Ascending aorta (tissue), 2 donors: ENCODE measurements around the gene ARL8B. TPM values are rescaled to one million over a fixed set of nuclear protein-coding genes. Genes with fewer than 3 reads are reported as not detected.

Source experiments
- DNase-seq, 2 donors: peaks; one replicate each; pipeline ENCODE4 v3.0.0-alpha.2; 2019; ENCODE audit warnings: low spot score in 2 of 2
- H3K27ac ChIP-seq, 2 donors: fragments of 200-600 bp; sonication (generic); one replicate each; pipeline ENCODE4 v1.5.1; 2016 to 2017; ENCODE audit warnings: mild to moderate bottlenecking in 1 of 2
- H3K27me3 ChIP-seq: fragments of 200-600 bp; sonication (generic); one replicate; pipeline ENCODE4 v1.5.1; 2017
- H3K36me3 ChIP-seq, 2 donors: fragments of 200-600 bp; sonication (generic); one replicate each; pipeline ENCODE4 v1.5.1; 2016
- H3K4me1 ChIP-seq, 2 donors: fragments of 200-600 bp; sonication (generic); one replicate each; pipeline ENCODE4 v1.5.1; 2016 to 2017; ENCODE audit warnings: mild to moderate bottlenecking in 1 of 2
- H3K4me3 ChIP-seq, 2 donors: fragments of 200-600 bp; sonication (generic); one replicate each; pipeline ENCODE4 v1.5.1; 2016 to 2017; ENCODE audit warnings: mild to moderate bottlenecking in 1 of 2
- H3K9me3 ChIP-seq, 2 donors: fragments of 200-600 bp; sonication (generic); one replicate each; pipeline ENCODE4 v1.5.1; 2016
- intact Hi-C: fragments of 100-400 bp; cut with DNase I; formaldehyde crosslinking; loops from one replicate; pipeline ENCODE4 v1.15.1; 2023
- total RNA-seq: library from RNA; depleted of rRNA; stranded (reverse); fragments of >200 nt; gene quantifications from one replicate; pipeline ENCODE4 v1.1.0, GENCODE V29; 2016
- TF ChIP-seq, protein P1 (sequence below), 3 experiments: fragments of 200-600 bp in 2 of 3; fragments of 450-650 bp in 1 of 3; sonication (generic) in 2 of 3; IDR thresholded peaks; one replicate each; pipeline ENCODE4 v1.5.1; 2016 to 2019; ENCODE audit warnings: antibody characterized with exemption in 3 of 3, mild to moderate bottlenecking in 1 of 3, moderate library complexity in 1 of 3

Gene ARL8B
- total RNA-seq, 1 donor from 2014 or later = 6.4 TPM

DNA sequence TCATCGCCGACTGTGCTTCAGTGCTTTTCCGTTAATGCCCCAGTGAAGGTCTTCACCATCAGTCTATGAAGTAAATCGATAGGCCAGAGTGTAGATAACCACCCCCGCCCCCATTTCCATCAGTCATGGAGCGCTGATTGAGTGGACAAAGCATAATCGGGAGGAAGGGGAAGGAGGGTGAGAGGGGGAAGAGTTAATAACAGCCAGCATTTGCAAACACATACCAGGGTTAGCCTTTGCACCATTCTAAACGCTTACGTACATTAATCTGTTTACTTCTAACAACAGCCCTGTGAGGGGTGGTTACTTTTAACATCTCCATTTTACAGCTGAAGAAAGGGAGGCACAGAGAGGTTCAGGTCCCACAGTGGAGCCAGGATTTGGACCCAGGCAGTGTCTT is 92.3 kb downstream of the ARL8B start:
- TF ChIP-seq, protein P1, sequence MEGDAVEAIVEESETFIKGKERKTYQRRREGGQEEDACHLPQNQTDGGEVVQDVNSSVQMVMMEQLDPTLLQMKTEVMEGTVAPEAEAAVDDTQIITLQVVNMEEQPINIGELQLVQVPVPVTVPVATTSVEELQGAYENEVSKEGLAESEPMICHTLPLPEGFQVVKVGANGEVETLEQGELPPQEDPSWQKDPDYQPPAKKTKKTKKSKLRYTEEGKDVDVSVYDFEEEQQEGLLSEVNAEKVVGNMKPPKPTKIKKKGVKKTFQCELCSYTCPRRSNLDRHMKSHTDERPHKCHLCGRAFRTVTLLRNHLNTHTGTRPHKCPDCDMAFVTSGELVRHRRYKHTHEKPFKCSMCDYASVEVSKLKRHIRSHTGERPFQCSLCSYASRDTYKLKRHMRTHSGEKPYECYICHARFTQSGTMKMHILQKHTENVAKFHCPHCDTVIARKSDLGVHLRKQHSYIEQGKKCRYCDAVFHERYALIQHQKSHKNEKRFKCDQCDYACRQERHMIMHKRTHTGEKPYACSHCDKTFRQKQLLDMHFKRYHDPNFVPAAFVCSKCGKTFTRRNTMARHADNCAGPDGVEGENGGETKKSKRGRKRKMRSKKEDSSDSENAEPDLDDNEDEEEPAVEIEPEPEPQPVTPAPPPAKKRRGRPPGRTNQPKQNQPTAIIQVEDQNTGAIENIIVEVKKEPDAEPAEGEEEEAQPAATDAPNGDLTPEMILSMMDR (IDR thresholded peaks at IDR 0.05) = no peak
- no peak for DNase-seq
- no peak overlapping the region for H3K27ac ChIP-seq
- H3K36me3 ChIP-seq = peaks cover 66 to 82% of the 10 kb centered on the region in 2 donors
- no peaks in the 10 kb centered on the region for H3K9me3 ChIP-seq
- no peaks in the 10 kb centered on the region for H3K27me3 ChIP-seq
- H3K4me1 ChIP-seq = no peaks in the 10 kb centered on the region
- intact Hi-C loops = no loop called here
- H3K4me3 ChIP-seq = no peak overlapping the region

- Histone ChIP-seq H3K27me3 (no peaks in the 10 kb centered on the region), H3K9me3 (no peaks in the 10 kb centered on the region), H3K27ac (no peak overlapping the region), H3K4me1 (no peaks in the 10 kb centered on the region), H3K4me3 (no peak overlapping the region), H3K36me3 (peaks cover 38 to 50% of the 10 kb centered on the region in 2 donors)
- no peak for DNase-seq
- intact Hi-C loops = no loop called here
- TF ChIP-seq, protein P1 (IDR thresholded peaks at IDR 0.05) = no peak
These were observed 95.9 kb downstream of the ARL8B start for GRCh38 chr3:5217824-5218595.

DNA sequence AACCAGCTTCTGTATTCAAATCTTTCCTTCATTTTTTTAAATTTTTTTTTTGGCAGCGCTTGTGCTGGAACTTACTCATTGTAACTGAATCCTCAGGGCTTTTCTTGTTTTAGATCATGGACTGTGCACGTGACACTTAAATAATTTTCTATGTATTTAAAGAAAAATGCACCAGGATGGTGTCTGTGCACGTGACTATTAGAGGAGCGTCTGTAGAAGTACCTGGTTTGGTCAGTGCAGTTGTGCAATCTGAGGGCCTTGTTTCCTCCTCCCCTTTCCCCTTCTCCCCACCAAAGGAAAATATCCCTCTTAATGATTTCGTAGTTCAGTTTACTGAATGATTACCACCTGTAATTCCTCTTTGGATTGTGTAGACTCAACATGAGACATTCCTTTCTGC is 96.7 kb downstream of the ARL8B start:
- Histone ChIP-seq H3K27me3 (no peaks in the 10 kb centered on the region), H3K9me3 (no peaks in the 10 kb centered on the region), H3K4me3 (no peak overlapping the region), H3K27ac (no peak overlapping the region), H3K36me3 (peaks cover 30 to 42% of the 10 kb centered on the region in 2 donors), H3K4me1 (no peaks in the 10 kb centered on the region)
- TF ChIP-seq, protein P1 (IDR thresholded peaks at IDR 0.05) = no peak
- no peak for DNase-seq
- intact Hi-C loops = no loop called here

- H3K27ac ChIP-seq = no peak overlapping the region
- DNase-seq = no peak
- TF ChIP-seq, protein P1 (IDR thresholded peaks at IDR 0.05) = no peak
These were observed 97.1 kb downstream of the ARL8B start for GRCh38 chr3:5219216-5219615.

DNA sequence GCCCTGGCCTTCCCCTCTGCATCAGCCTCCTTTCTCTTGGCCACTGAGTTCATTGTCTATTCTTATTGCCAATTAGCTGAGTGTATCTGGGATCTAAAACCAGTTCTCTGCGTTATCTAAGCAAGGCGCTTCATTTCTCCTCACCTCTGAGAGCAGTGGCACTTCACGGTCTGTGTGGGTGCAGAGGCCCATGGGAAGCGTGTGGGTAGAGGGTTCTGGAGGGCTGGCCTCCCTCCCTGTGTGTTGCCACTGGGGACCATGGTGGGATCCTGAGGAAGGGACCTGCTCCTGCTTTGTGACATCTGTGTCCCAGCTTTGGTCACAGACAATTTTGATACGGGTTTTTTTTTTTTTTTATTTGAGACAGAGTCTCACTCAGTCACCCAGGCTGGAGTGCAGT is 98.1 kb downstream of the ARL8B start:
- H3K27ac ChIP-seq = no peak overlapping the region

More at GRCh38 chr3:5219216-5219615, 97.1 kb downstream of the ARL8B start:
- Histone ChIP-seq H3K27me3 (no peaks in the 10 kb centered on the region), H3K4me1 (no peaks in the 10 kb centered on the region), H3K4me3 (no peak overlapping the region), H3K9me3 (no peaks in the 10 kb centered on the region), H3K36me3 (peaks cover 26 to 38% of the 10 kb centered on the region in 2 donors)
- intact Hi-C loops = no loop called here

More for the DNA sequence above, 98.1 kb downstream of the ARL8B start:
- H3K36me3 ChIP-seq = peaks cover 17 to 28% of the 10 kb centered on the region in 2 donors
- H3K4me1 ChIP-seq = no peaks in the 10 kb centered on the region
- no peaks in the 10 kb centered on the region for H3K27me3 ChIP-seq
- H3K4me3 ChIP-seq = no peak overlapping the region
- H3K9me3 ChIP-seq = no peaks in the 10 kb centered on the region
- intact Hi-C loops = no loop called here
- DNase-seq = no peak
- TF ChIP-seq, protein P1 (IDR thresholded peaks at IDR 0.05) = no peak
